IMR-90 (cell line): ENCODE measurements around the gene CDKL5. TPM values are rescaled to one million over a fixed set of nuclear protein-coding genes. Genes with fewer than 3 reads are reported as not detected.

Source experiments
- ATAC-seq: fragments of 200-7000 bp; cut with Tn5 transposase; 2 replicates; pipeline ENCODE4 v1.9.1; 2020; ENCODE audit warnings: low read depth, mild to moderate bottlenecking, moderate library complexity
- BruUV-seq: library from RNA; stranded (reverse); fragments of 400-500 nt; replicated peaks from 2 replicates; lab custom pipeline; 2021; lab: Mats Ljungman, UMichigan
- CTCF ChIA-PET: fragments of 300-600 bp; formaldehyde crosslinking; extraction: SDS; loops from one replicate; lab custom pipeline; 2021; ENCODE audit warnings: antibody characterized with exemption; lab: Yijun Ruan, JAX
- POLR2A ChIA-PET: fragments of 300-600 bp; sonication (Branson Sonifier 250); formaldehyde crosslinking; loops from one replicate; lab custom pipeline; 2022; ENCODE audit warnings: antibody characterized with exemption; ENCODE audit not compliant: unreplicated experiment; lab: Charles Lee
- DNase-seq: peaks from one replicate; pipeline ENCODE4 v3.0.0; 2013
- H2AFZ ChIP-seq: replicated peaks from 2 replicates; pipeline ENCODE3; 2013; ENCODE audit warnings: low read length, mild to moderate bottlenecking; ENCODE audit not compliant: poor library complexity
- H2AK5ac ChIP-seq: 2 replicates; pipeline ENCODE4 v1.6.1; 2013; ENCODE audit warnings: low read depth, low read length, inconsistent platforms
- H2AK9ac ChIP-seq: replicated peaks from 2 replicates; pipeline ENCODE3; 2013; ENCODE audit warnings: mild to moderate bottlenecking, low read depth, low read length, moderate library complexity; ENCODE audit not compliant: poor library complexity
- H2BK120ac ChIP-seq: 2 replicates; pipeline ENCODE4 v1.6.1; 2013; ENCODE audit warnings: low read depth, low read length, inconsistent platforms
- H2BK15ac ChIP-seq: 3 replicates; pipeline ENCODE4 v1.6.1; 2013; ENCODE audit warnings: low read depth, low read length, inconsistent platforms
- H2BK20ac ChIP-seq: 2 replicates; pipeline ENCODE4 v1.6.1; 2013; ENCODE audit warnings: low read depth, mild to moderate bottlenecking, inconsistent platforms, low read length, moderate library complexity
- H2BK5ac ChIP-seq: 2 replicates; pipeline ENCODE4 v1.6.1; 2013; ENCODE audit warnings: mild to moderate bottlenecking, low read depth, low read length, inconsistent platforms; ENCODE audit not compliant: poor library complexity, severe bottlenecking
- H3K14ac ChIP-seq: replicated peaks from 2 replicates; pipeline ENCODE4 v1.6.1; 2013; ENCODE audit warnings: low read depth, low read length, inconsistent platforms
- H3K18ac ChIP-seq: 2 replicates; pipeline ENCODE4 v1.6.1; 2013; ENCODE audit warnings: low read depth, low read length, control low read depth
- H3K23ac ChIP-seq: 2 replicates; pipeline ENCODE4 v1.6.1; 2013; ENCODE audit warnings: low read depth, low read length, inconsistent platforms
- H3K27ac ChIP-seq: 2 replicates; pipeline ENCODE4 v1.5.1; 2013; ENCODE audit warnings: mild to moderate bottlenecking, control low read depth, low read length; ENCODE audit not compliant: insufficient read depth
- H3K27me3 ChIP-seq: 2 replicates; pipeline ENCODE4 v1.6.1; 2013; ENCODE audit warnings: low read length; ENCODE audit not compliant: control insufficient read depth, insufficient read depth
- H3K36me3 ChIP-seq: 2 replicates; pipeline ENCODE4 v1.6.1; 2013; ENCODE audit warnings: low read length, mixed read lengths; ENCODE audit not compliant: control insufficient read depth, insufficient read depth
- H3K4ac ChIP-seq: 2 replicates; pipeline ENCODE4 v1.6.1; 2013; ENCODE audit warnings: low read depth, low read length, inconsistent platforms
- H3K4me1 ChIP-seq: 2 replicates; pipeline ENCODE4 v1.6.1; 2013; ENCODE audit warnings: low read length, mixed read lengths; ENCODE audit not compliant: control insufficient read depth, insufficient read depth
- H3K4me2 ChIP-seq: 2 replicates; pipeline ENCODE4 v1.6.1; 2013; ENCODE audit warnings: low read depth, mild to moderate bottlenecking, control low read depth, low read length, moderate library complexity
- H3K4me3 ChIP-seq: 2 replicates; pipeline ENCODE4 v1.5.1; 2013; ENCODE audit warnings: low read depth, mild to moderate bottlenecking, control low read depth, low read length, moderate library complexity; ENCODE audit not compliant: insufficient read depth
- H3K56ac ChIP-seq: 2 replicates; pipeline ENCODE4 v1.6.1; 2013; ENCODE audit warnings: low read length, inconsistent platforms; ENCODE audit not compliant: insufficient read depth; ENCODE audit errors: extremely low read depth
- H3K79me1 ChIP-seq, 2 experiments: 2 replicates each; pipeline ENCODE4 v1.6.1; 2013; ENCODE audit warnings: low read length in 2 of 2, inconsistent platforms in 1 of 2, low read depth in 1 of 2
- H3K9ac ChIP-seq: 2 replicates; pipeline ENCODE4 v1.6.1; 2013; ENCODE audit warnings: low read depth, low read length, control low read depth
- H3K9me1 ChIP-seq: 2 replicates; pipeline ENCODE4 v1.6.1; 2013; ENCODE audit warnings: low read length, inconsistent platforms; ENCODE audit not compliant: insufficient read depth
- H3K9me3 ChIP-seq: 2 replicates; pipeline ENCODE4 v1.6.1; 2013; ENCODE audit warnings: low read length; ENCODE audit not compliant: control insufficient read depth, insufficient read depth
- H4K20me1 ChIP-seq: 2 replicates; pipeline ENCODE4 v1.6.1; 2013; ENCODE audit warnings: low read length, inconsistent platforms; ENCODE audit not compliant: insufficient read depth
- H4K5ac ChIP-seq: 2 replicates; pipeline ENCODE4 v1.6.1; 2013; ENCODE audit warnings: mild to moderate bottlenecking, low read depth, low read length, control low read depth
- H4K8ac ChIP-seq, 2 experiments: 2 replicates each; pipeline ENCODE4 v1.6.1; 2013; ENCODE audit warnings: low read depth in 2 of 2, low read length in 2 of 2, control low read depth in 1 of 2, inconsistent platforms in 1 of 2
- H4K91ac ChIP-seq: 2 replicates; pipeline ENCODE4 v1.6.1; 2013; ENCODE audit warnings: low read depth, low read length, inconsistent platforms; ENCODE audit not compliant: insufficient read depth
- BHLHE40 ChIP-seq: fragments of 150-350 bp; IDR thresholded peaks from 2 replicates; pipeline ENCODE4 v1.6.1; 2016; ENCODE audit warnings: mild to moderate bottlenecking, low read depth, low read length
- CHD1 ChIP-seq: IDR thresholded peaks from 2 replicates; pipeline ENCODE4 v1.6.1; 2012; ENCODE audit warnings: low read depth, low read length, improper control_type of control experiment
- ELK1 ChIP-seq: fragments of 150-350 bp; IDR thresholded peaks from 2 replicates; pipeline ENCODE4 v1.6.1; 2016; ENCODE audit warnings: low read depth, mild to moderate bottlenecking, low read length, moderate library complexity, borderline replicate concordance
- FOS ChIP-seq: fragments of 150-350 bp; IDR thresholded peaks from 2 replicates; pipeline ENCODE4 v1.6.1; 2016; ENCODE audit warnings: low read depth, low read length
- MAFK ChIP-seq: IDR thresholded peaks from 2 replicates; pipeline ENCODE4 v1.6.1; 2012; ENCODE audit warnings: low read depth, low read length, improper control_type of control experiment
- MAZ ChIP-seq: IDR thresholded peaks from 2 replicates; pipeline ENCODE4 v1.6.1; 2012; ENCODE audit warnings: low read depth, mild to moderate bottlenecking, low read length, improper control_type of control experiment, moderate library complexity, borderline replicate concordance
- MXI1 ChIP-seq: IDR thresholded peaks from 2 replicates; pipeline ENCODE4 v1.6.1; 2012; ENCODE audit warnings: low read depth, mild to moderate bottlenecking, low read length, moderate library complexity, borderline replicate concordance
- NFE2L2 ChIP-seq: fragments of 150-350 bp; IDR thresholded peaks from 2 replicates; pipeline ENCODE4 v1.6.1; 2016; ENCODE audit warnings: low read depth, mild to moderate bottlenecking, low read length
- POLR2A ChIP-seq: IDR thresholded peaks from 2 replicates; pipeline ENCODE4 v1.6.1; 2012; ENCODE audit warnings: mild to moderate bottlenecking, low read depth, low read length
- RAD21 ChIP-seq: IDR thresholded peaks from 2 replicates; pipeline ENCODE4 v1.6.1; 2012; ENCODE audit warnings: low read length, improper control_type of control experiment
- RCOR1 ChIP-seq: IDR thresholded peaks from 2 replicates; pipeline ENCODE4 v1.6.1; 2012; ENCODE audit warnings: mild to moderate bottlenecking, low read length, improper control_type of control experiment; ENCODE audit not compliant: insufficient replicate concordance
- RFX5 ChIP-seq: IDR thresholded peaks from 2 replicates; pipeline ENCODE4 v1.8.0; 2012; ENCODE audit warnings: low read depth, mild to moderate bottlenecking, low read length, moderate library complexity
- SMC3 ChIP-seq: fragments of 150-350 bp; IDR thresholded peaks from 2 replicates; pipeline ENCODE4 v1.6.1; 2016; ENCODE audit warnings: low read depth, mild to moderate bottlenecking, antibody characterized with exemption, low read length, moderate library complexity
- USF2 ChIP-seq: fragments of 150-350 bp; IDR thresholded peaks from 2 replicates; pipeline ENCODE4 v1.6.1; 2017; ENCODE audit warnings: mild to moderate bottlenecking, antibody characterized with exemption, low read length, low read depth
- WGBS, 2 experiments: methylation state at CpG; one replicate each; pipeline versions ENCODE4 v1.1.5 to v1.1.7; 2013; ENCODE audit warnings: missing lambda C conversion rate in 2 of 2; ENCODE audit not compliant: insufficient read length in 1 of 2; ENCODE audit errors: extremely low coverage in 2 of 2; 5-methylcytosine and 5-hydroxymethylcytosine counted together
- dilution Hi-C: fragments of 300-500 bp; cut with HindIII; formaldehyde crosslinking; loops from one replicate; pipeline ENCODE4 v1.14.3; 2018; ENCODE audit warnings: low sequenced_read_pairs; ENCODE audit not compliant: unreplicated experiment
- in situ Hi-C: fragments of 300-500 bp; cut with MboI; formaldehyde crosslinking; loops from 3 replicates; pipeline ENCODE4 v1.14.3; 2019; ENCODE audit warnings: low sequenced_read_pairs, inconsistent platforms, mixed read lengths
- intact Hi-C: fragments of 100-400 bp; cut with micrococcal nuclease; formaldehyde crosslinking; loops from 2 replicates; pipeline ENCODE4 v1.10.0; 2022
- polyA plus RNA-seq, 3 experiments: library from polyadenylated mRNA; depleted of rRNA; stranded (reverse); fragments of >200 nt; gene quantifications; 2 replicates each; pipeline ENCODE4 v1.2.3, GENCODE V29; 2012; ENCODE audit warnings: low replicate concordance in 1 of 3
- total RNA-seq: library from RNA; depleted of rRNA; stranded (reverse); fragments of >200 nt; gene quantifications from 2 replicates; pipeline ENCODE4 v1.2.3, GENCODE V29; 2012

Gene CDKL5
- total and polyA plus RNA-seq, 2 of the 4 experiments (the other 2 are of a cell fraction) = 3.5 to 9.7 TPM

GRCh38 chrX:18682979-18683387 is 257.6 kb downstream of the CDKL5 start:
- Histone ChIP-seq H3K56ac (no peak overlapping the region), H4K20me1 (no peaks in the 10 kb centered on the region), H3K9ac (no peak overlapping the region), H3K23ac (no peak overlapping the region), H4K8ac (no peak overlapping the region), H3K27me3 (no peaks in the 10 kb centered on the region), H3K27ac (no peak overlapping the region), H3K9me1 (no peaks in the 10 kb centered on the region), H3K14ac (no peak overlapping the region), H2BK15ac (no peak overlapping the region), H3K4ac (no peak overlapping the region), H2AFZ (no peak overlapping the region), H4K5ac (no peak overlapping the region), H3K9me3 (no peaks in the 10 kb centered on the region; the same call in 1 of the 2 replicates), H2BK20ac (no peak overlapping the region), H3K4me3 (no peak overlapping the region), H3K4me1 (no peaks in the 10 kb centered on the region), H3K36me3 (no peaks in the 10 kb centered on the region), H2BK120ac (no peak overlapping the region), H3K79me1 (no peaks in the 10 kb centered on the region), H2BK5ac (no peak overlapping the region), H2AK9ac (no peak overlapping the region), H2AK5ac (no peak overlapping the region), H3K4me2 (no peak overlapping the region), H3K18ac (no peak overlapping the region), H4K91ac (no peak overlapping the region)
- no peak for TF ChIP-seq MAZ
- TF ChIP-seq BHLHE40 = no peak
- TF ChIP-seq RAD21 = no peak
- no peak for TF ChIP-seq CHD1
- no peak for TF ChIP-seq SMC3
- no peak for TF ChIP-seq ELK1
- no peak for TF ChIP-seq FOS
- TF ChIP-seq POLR2A = no peak
- no peak for TF ChIP-seq NFE2L2
- no peak for TF ChIP-seq RCOR1
- no peak for TF ChIP-seq MAFK
- TF ChIP-seq RFX5 = no peak
- no peak for TF ChIP-seq MXI1
- TF ChIP-seq USF2 = no peak
- intact Hi-C loops (no loop called here), in situ Hi-C loops (loop anchor here (10.0 kb wide), 1 partner anchor 258 kb away; the partner anchor contains the start of gene CDKL5), dilution Hi-C loops (no loop called here)
- ChIA-PET POLR2A (no interaction called here), CTCF (no interaction called here)
- WGBS, 2 experiments = 50% methylated on average over 1 of the region's 9 CpGs; no CpG with 5 or more reads in 1 of the 2 experiments
- BruUV-seq = no TSS peak
- no peak for DNase-seq
- no peak for ATAC-seq
